H1 (cell line): ENCODE data around the gene NSUN4. TPM values are rescaled to one million over a fixed set of nuclear protein-coding genes. Genes with fewer than 3 reads are reported as not detected.

Experiments used
- ASH2L ChIP-seq: fragments of 200-600, 300-600 bp; sonication (generic); IDR thresholded peaks from one replicate; pipeline ENCODE4 v1.7.1; 2017; ENCODE audit warnings: low read length
- CTCF ChIP-seq, 3 experiments: IDR thresholded peaks; 1 replicate in 2 of 3; 2 replicates in 1 of 3; pipeline versions ENCODE4 v1.5.1 to v1.6.1; 2011; ENCODE audit warnings: low read length in 3 of 3, mild to moderate bottlenecking in 3 of 3, inconsistent platforms in 2 of 3, low read depth in 1 of 3, moderate library complexity in 1 of 3; ENCODE audit not compliant: insufficient read depth in 1 of 3; ENCODE audit errors: control extremely low read depth in 1 of 3
- RXRA ChIP-seq: IDR thresholded peaks from 2 replicates; pipeline ENCODE4 v1.6.1; 2011; ENCODE audit warnings: low read depth, mild to moderate bottlenecking, low read length, moderate library complexity; ENCODE audit not compliant: insufficient read depth
- polyA plus RNA-seq, 7 experiments: library from polyadenylated mRNA; depleted of rRNA in 3 of 7; stranded (reverse) in 5 of 7; unstranded in 2 of 7; fragments of >200 nt in 5 of 7; fragments of 200-250 nt in 2 of 7; gene quantifications; 1 replicate in 5 of 7; 2 replicates in 1 of 7; 4 replicates in 1 of 7; pipeline versions ENCODE4 v1.2.1 to v1.2.3, GENCODE V29; 2011 to 2013; ENCODE audit warnings: missing spikeins in 2 of 7, mixed read lengths in 2 of 7
- total RNA-seq: library from RNA; stranded (reverse); fragmentation: NEBNext Ultra II Directional; extraction: Animal tissue kit (Norgen Biotek cat#: 25700); gene quantifications from 2 replicates; pipeline ENCODE4 v1.2.1, GENCODE V29; 2021

Gene NSUN4
- total and polyA plus RNA-seq, 2 of the 8 experiments (the other 6 are each of a cell fraction or from before 2014, with no cell fraction given): 9.7 to 15.7 TPM

GRCh38 chr1:46394108-46394871 is 53.7 kb downstream of the NSUN4 start, which contains the start of gene FAAH (continued):
- no peak for TF ChIP-seq CTCF (IDR thresholded peaks at IDR 0.05; ENCODE audit: control extremely low read depth in 1 of 3, insufficient read depth in 1 of 3, low read depth in 1 of 3, low read length in 3 of 3)
- TF ChIP-seq ASH2L: no peak
- no peak for TF ChIP-seq RXRA
- TF ChIP-seq, all 59 proteins: peak for 22
